CD14-positive monocyte (primary cell): Measurements from ENCODE around the gene SLC26A6. TPM values are rescaled to one million over a fixed set of nuclear protein-coding genes. Genes with fewer than 3 reads are reported as not detected.

Source experiments
- DNase-seq, 3 donors: peaks; one replicate each; pipeline ENCODE4 v3.0.0-alpha.2; 2011 to 2022
- H2AFZ ChIP-seq: 2 replicates; pipeline ENCODE4 v1.6.0; 2012; ENCODE audit warnings: mild to moderate bottlenecking, low read depth, low read length, inconsistent platforms; ENCODE audit not compliant: insufficient read depth, poor library complexity, severe bottlenecking
- H3K27ac ChIP-seq, 2 donors: 1 replicate in 1 of 2; 2 replicates in 1 of 2; pipeline ENCODE4 v1.5.1; 2012 to 2013; ENCODE audit warnings: low read length in 2 of 2, control low read depth in 1 of 2, inconsistent platforms in 1 of 2, low read depth in 1 of 2, mild to moderate bottlenecking in 1 of 2
- H3K27me3 ChIP-seq, 2 donors: one replicate each; pipeline versions ENCODE4 v1.6.0 to v1.6.1; 2011 to 2013; ENCODE audit warnings: low read length in 2 of 2; ENCODE audit not compliant: control insufficient read depth in 2 of 2, insufficient read depth in 2 of 2
- H3K36me3 ChIP-seq, 2 donors: replicated peaks in 1 of 2; 1 replicate in 1 of 2; 2 replicates in 1 of 2; pipeline versions ENCODE4 v1.5.1 to v1.6.1; 2012 to 2013; ENCODE audit warnings: low read length in 2 of 2, control low read depth in 1 of 2, inconsistent platforms in 1 of 2, mild to moderate bottlenecking in 1 of 2; ENCODE audit not compliant: insufficient read depth in 2 of 2, control insufficient read depth in 1 of 2
- H3K4me1 ChIP-seq, 2 donors: 1 replicate in 1 of 2; 2 replicates in 1 of 2; pipeline versions ENCODE4 v1.5.1 to v1.6.1; 2012 to 2013; ENCODE audit warnings: low read length in 2 of 2, control low read depth in 1 of 2, inconsistent platforms in 1 of 2, mild to moderate bottlenecking in 1 of 2, moderate library complexity in 1 of 2; ENCODE audit not compliant: insufficient read depth in 2 of 2, control insufficient read depth in 1 of 2
- H3K4me2 ChIP-seq: replicated peaks from 2 replicates; pipeline ENCODE3; 2012; ENCODE audit warnings: low read length, moderate library complexity, mild to moderate bottlenecking; ENCODE audit not compliant: poor library complexity, severe bottlenecking; ENCODE audit errors: extremely low read depth
- H3K4me3 ChIP-seq, 3 experiments: fragments of 200-600 bp in 1 of 3; sonication (generic) in 1 of 3; replicated peaks in 1 of 3; 1 replicate in 2 of 3; 2 replicates in 1 of 3; pipeline ENCODE4 v1.5.1; 2011 to 2013; ENCODE audit warnings: low read length in 3 of 3, mild to moderate bottlenecking in 3 of 3, control low read depth in 2 of 3, low read depth in 2 of 3, inconsistent platforms in 1 of 3, moderate library complexity in 1 of 3
- H3K79me2 ChIP-seq: 2 replicates; pipeline ENCODE4 v1.6.0; 2012; ENCODE audit warnings: mild to moderate bottlenecking, control low read depth, inconsistent platforms, low read length, moderate library complexity; ENCODE audit not compliant: insufficient read depth
- H3K9ac ChIP-seq: 2 replicates; pipeline ENCODE4 v1.6.0; 2017; ENCODE audit warnings: low read length, mild to moderate bottlenecking; ENCODE audit not compliant: insufficient read depth, poor library complexity, severe bottlenecking
- H3K9me3 ChIP-seq, 2 donors: replicated peaks in 1 of 2; 1 replicate in 1 of 2; 2 replicates in 1 of 2; pipeline versions ENCODE4 v1.5.1 to v1.6.1; 2012 to 2013; ENCODE audit warnings: low read length in 2 of 2, control low read depth in 1 of 2; ENCODE audit not compliant: control insufficient read depth in 1 of 2, insufficient read depth in 1 of 2
- H4K20me1 ChIP-seq: 2 replicates; pipeline ENCODE4 v1.6.0; 2012; ENCODE audit warnings: mild to moderate bottlenecking, low read length, control low read depth, moderate library complexity; ENCODE audit not compliant: insufficient read depth
- H3K27ac Mint-ChIP-seq, 7 donors: one replicate each; pipeline ENCODE4 v1.8.0; 2020; ENCODE audit warnings: mild to moderate bottlenecking in 7 of 7, mixed read lengths in 7 of 7, moderate library complexity in 6 of 7, inconsistent platforms in 2 of 7
- H3K27me3 Mint-ChIP-seq, 3 donors: one replicate each; pipeline ENCODE4 v1.8.0; 2021 to 2022; ENCODE audit warnings: low read depth in 3 of 3, mild to moderate bottlenecking in 3 of 3, mixed read lengths in 3 of 3, moderate library complexity in 3 of 3, inconsistent platforms in 1 of 3
- H3K36me3 Mint-ChIP-seq, 2 donors: one replicate each; pipeline ENCODE4 v1.8.0; 2020; ENCODE audit warnings: mixed read lengths in 2 of 2, inconsistent platforms in 1 of 2, mild to moderate bottlenecking in 1 of 2
- H3K4me1 Mint-ChIP-seq: one replicate; pipeline ENCODE4 v1.8.0; 2020; ENCODE audit warnings: mild to moderate bottlenecking, mixed read lengths
- H3K4me3 Mint-ChIP-seq, 2 donors: one replicate each; pipeline ENCODE4 v1.8.0; 2020; ENCODE audit warnings: mild to moderate bottlenecking in 2 of 2, mixed read lengths in 2 of 2, moderate library complexity in 1 of 2
- H3K9me3 Mint-ChIP-seq, 7 donors: one replicate each; pipeline ENCODE4 v1.8.0; 2020 to 2022; ENCODE audit warnings: mixed read lengths in 7 of 7, mild to moderate bottlenecking in 6 of 7, moderate library complexity in 6 of 7, inconsistent platforms in 2 of 7
- CTCF ChIP-seq: fragments of 200-600 bp; IDR thresholded peaks from one replicate; pipeline ENCODE4 v1.8.0; 2022; ENCODE audit warnings: antibody characterized with exemption, mild to moderate bottlenecking
- WGBS: methylation state at CpG from one replicate; pipeline ENCODE4 v1.1.5; 2013; ENCODE audit warnings: missing lambda C conversion rate; ENCODE audit not compliant: insufficient coverage; 5-methylcytosine and 5-hydroxymethylcytosine counted together
- intact Hi-C, 2 donors: fragments of 100-400 bp; cut with micrococcal nuclease; formaldehyde crosslinking; loops; one replicate each; pipeline versions ENCODE4 v1.15.0 to v1.15.1; 2023
- polyA plus RNA-seq, 3 donors: library from polyadenylated mRNA; depleted of rRNA in 1 of 3; unstranded in 2 of 3; stranded (reverse) in 1 of 3; fragments of 300-500 nt in 2 of 3; fragments of >200 nt in 1 of 3; fragmentation: Illumina TruSeq in 2 of 3; gene quantifications; 1 replicate in 2 of 3; 2 replicates in 1 of 3; pipeline ENCODE4 v1.2.3, GENCODE V29; 2012 to 2021

SLC26A6 gene
- polyA plus RNA-seq, 3 donors = 16.3 to 92.8 (median 20.4) TPM

GRCh38 chr3:48642605-48643004, 7.3 kb upstream of the SLC26A6 start:
- TF ChIP-seq CTCF = no peak
- H3K4me3 ChIP-seq = no peak overlapping the region
- intact Hi-C loops = no loop called here
- no peaks in the 10 kb centered on the region for H3K9me3 Mint-ChIP-seq
- DNase-seq = no peak
- no peaks in the 10 kb centered on the region for H3K4me1 Mint-ChIP-seq
- no peaks in the 10 kb centered on the region for H3K4me1 ChIP-seq
- no peak overlapping the region for H2AFZ ChIP-seq
- no peaks in the 10 kb centered on the region for H3K79me2 ChIP-seq
- H4K20me1 ChIP-seq = no peaks in the 10 kb centered on the region
- no peak overlapping the region for H3K4me2 ChIP-seq
- no peaks in the 10 kb centered on the region for H3K9me3 ChIP-seq
- no peak overlapping the region for H3K27ac ChIP-seq
- no peak overlapping the region for H3K27ac Mint-ChIP-seq
- peaks cover 2 to 5% (median 2%) of the 10 kb centered on the region in 3 donors for H3K27me3 Mint-ChIP-seq
- no peak overlapping the region for H3K4me3 Mint-ChIP-seq
- 99% methylated on average over 9 of the region's 12 CpGs for WGBS
- H3K9ac ChIP-seq = no peak overlapping the region
- no peaks in the 10 kb centered on the region for H3K27me3 ChIP-seq
- H3K36me3 ChIP-seq = no peaks in the 10 kb centered on the region
- H3K36me3 Mint-ChIP-seq = no peaks in the 10 kb centered on the region

- no peaks in the 10 kb centered on the region for H3K27me3 ChIP-seq
- no peak overlapping the region for H2AFZ ChIP-seq
- H3K4me3 ChIP-seq = no peak overlapping the region
- no peak for TF ChIP-seq CTCF
- no peak overlapping the region for H3K4me2 ChIP-seq
- H3K36me3 Mint-ChIP-seq = no peaks in the 10 kb centered on the region
- H3K9ac ChIP-seq = no peak overlapping the region
- no peaks in the 10 kb centered on the region for H3K9me3 Mint-ChIP-seq
- WGBS = 94% methylated on average over 2 of the region's 3 CpGs
- H3K27ac ChIP-seq = no peak overlapping the region
- intact Hi-C loops = no loop called here
- H3K4me1 Mint-ChIP-seq = peaks cover 2% of the 10 kb centered on the region
- no peak overlapping the region for H3K4me3 Mint-ChIP-seq
- no peaks in the 10 kb centered on the region for H3K9me3 ChIP-seq
- no peak overlapping the region for H3K27ac Mint-ChIP-seq
- peaks cover 2 to 5% (median 2%) of the 10 kb centered on the region in 3 donors for H3K27me3 Mint-ChIP-seq
- no peaks in the 10 kb centered on the region for H3K36me3 ChIP-seq
- H3K4me1 ChIP-seq = peaks cover 2 to 3% of the 10 kb centered on the region in 2 donors
- no peak for DNase-seq
- H3K79me2 ChIP-seq = no peaks in the 10 kb centered on the region
- H4K20me1 ChIP-seq = no peaks in the 10 kb centered on the region
These were observed 6.1 kb upstream of the SLC26A6 start for GRCh38 chr3:48641396-48641795.
